ENCODE data around the gene GTF2F2.
"Not testable (repeated sequence)": the region's sequence is repeated elsewhere in the genome, so short reads cannot be mapped to it uniquely, and the experiment has no call there.

Gene GTF2F2

DNA sequence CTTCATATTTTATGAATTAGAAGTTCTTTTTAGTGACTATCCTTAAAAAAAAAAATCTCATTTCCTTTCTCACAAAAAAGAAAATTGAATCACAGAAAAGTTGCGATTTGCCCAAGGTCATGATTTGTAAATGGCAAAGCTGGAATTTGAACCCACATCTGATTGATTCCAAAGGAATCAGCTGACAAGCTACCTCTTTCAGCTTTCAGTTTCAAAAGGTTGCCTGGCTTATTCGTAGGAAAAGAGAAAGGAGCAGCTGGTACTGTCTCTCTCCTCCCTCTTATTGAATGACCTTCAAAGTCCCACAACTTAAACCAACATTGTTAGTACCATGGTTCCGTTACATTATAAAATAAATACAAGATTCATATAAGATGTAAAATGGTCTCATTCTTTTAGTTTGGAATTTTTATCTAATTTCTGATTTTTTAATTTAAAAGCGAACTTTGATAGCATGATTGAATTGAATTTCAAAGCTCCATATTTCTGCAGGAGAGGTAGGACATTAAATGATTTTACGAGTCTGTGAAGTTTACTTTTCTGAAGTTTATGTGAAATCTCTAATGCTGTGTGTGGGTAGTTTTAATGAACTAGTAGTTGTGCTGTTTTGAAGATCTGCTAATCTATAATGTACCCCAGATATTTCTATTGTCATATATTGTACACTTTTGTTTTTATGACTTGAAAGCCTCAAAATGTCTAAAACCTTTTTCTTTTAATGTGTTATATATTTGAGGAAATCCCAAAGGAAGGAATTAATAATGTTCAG, 99.0 kb downstream of the GTF2F2 start:
- no peak for DNase-seq

DNA sequence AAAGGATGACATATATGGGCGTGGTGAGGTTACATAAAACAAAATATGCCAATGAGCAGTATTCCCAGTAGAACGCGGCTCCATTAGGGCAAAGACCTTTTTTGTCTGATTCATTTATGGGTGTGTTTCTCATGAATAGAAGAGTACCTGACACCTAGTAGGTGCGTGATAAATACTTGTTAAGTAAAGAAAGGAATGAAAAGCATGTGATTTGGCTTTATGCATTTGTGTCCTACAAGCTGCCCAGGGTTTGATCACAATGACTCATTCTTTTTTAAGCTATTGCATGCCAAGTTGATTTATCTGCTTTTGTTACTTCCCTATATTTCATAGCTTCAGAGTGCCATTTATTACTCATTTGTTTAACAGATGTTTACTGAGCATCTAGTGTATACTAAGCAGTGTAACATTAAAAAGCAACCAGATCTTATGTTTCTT, 99.6 kb downstream of the GTF2F2 start:
- DNase-seq = no peak

DNA sequence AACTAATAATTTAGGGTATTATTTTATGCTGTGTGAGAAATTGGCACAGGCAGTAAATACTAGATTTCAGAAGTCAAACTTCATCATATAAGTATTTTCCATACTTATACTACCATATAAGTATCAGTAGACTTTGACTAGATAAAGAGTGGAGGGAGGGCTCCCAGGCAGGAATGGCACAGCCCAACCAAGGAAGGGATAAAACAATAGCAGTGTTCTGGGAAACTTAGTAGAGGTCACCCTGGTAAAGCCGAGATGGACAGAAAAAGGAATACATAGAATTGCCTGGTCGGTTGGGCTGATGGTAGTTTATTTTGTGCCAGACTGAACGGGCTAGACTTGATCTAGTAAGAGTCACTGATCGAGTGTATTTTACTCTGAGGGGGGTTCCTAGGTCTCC, 100.1 kb downstream of the GTF2F2 start:
- DNase-seq = no peak

DNA sequence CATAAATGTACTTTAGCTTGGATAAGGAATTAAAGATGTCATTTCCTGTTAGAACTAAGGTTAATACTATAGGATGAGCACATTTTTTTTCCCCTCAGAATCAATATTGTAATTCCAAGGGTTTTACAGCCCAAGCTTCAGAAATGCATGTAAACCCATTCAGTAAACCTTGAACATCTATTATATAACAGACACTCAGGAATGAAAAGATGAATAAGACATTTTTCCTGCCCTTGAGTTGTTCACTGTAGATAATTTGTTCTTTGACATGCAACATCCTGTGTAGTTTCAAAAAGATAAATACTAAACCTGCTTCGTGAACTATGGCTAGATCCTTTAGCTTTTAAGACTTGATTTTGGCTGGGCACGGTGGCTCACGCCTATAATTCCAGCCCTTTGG, 102.2 kb downstream of the GTF2F2 start:
- no peak for DNase-seq

DNA sequence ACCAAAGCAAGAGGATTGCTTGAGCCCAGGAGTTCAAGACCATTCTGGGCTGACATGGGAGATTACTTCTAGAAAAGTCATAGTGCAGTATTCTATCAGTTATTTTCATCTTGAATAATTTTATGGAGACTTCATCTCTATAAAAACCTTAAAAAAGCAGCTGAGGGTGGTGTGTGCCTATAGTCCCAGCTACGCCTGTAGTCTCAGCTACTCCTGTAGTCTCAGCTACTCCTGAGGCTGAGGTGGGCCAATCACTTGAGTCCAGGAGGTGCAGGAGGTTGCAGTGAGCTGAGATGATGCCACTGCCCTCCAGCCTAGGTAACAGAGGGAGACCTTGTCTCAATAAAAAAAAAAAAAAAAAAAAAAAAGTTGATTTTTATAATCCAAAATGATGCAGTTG, 102.6 kb downstream of the GTF2F2 start:
- no peak for DNase-seq

DNA sequence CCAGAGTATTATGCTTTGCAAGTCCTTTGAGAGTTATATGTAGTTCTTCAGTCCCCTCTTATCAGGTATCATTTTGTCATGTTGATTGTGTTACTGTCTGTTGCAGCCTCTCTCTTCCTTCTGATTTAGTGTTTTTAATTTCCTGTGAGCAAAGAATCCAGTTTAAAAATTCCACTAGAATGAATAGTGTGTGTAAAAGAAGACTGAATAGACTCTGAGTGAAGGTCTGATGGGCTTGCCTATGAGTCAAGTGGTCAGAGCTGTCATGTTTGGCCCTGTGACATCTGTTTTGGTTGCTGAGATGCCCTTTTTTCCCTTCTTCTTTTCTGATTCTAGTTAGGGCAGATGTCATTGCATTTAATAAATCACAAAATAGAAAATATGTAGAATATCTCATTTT, 103.9 kb downstream of the GTF2F2 start:
- DNase-seq = no peak

DNA sequence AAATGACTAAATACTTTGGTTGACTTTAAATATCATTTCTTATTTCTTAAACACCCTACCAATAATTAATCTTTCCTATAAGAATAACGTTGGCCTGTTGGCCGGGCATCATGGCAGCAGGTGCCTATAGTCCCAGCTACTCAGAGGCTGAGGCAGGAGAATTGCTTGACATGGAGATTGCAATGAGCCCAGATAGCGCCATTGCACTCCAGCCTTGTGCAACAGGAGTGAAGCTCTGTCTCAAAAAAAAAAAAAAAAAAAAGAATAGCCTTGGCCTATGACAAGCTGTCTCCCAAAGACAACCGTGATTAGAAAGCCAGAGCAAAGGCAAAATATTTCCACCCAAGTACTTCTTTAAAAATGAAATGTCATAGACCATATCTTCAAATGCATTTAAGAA, 105.1 kb downstream of the GTF2F2 start:
- DNase-seq = no peak

DNA sequence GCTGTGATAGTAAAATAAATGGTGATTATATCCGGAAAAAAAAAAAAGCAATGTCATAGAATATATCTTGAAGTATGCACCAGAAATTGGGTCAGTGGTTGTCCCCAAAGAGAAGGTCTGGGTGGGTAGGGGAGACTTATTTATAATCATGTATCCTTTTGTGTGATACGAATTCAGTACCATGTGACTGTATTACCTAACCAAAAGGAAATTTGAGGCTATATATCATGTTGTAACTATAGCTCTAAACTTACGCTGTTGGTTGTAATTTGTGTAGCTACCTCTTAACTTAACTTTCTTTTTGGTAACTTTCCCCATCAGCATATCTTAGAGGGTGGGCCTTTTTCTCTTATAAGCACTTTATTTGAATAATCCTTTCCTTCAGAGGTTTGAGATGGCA, 105.7 kb downstream of the GTF2F2 start:
- DNase-seq = no peak

DNA sequence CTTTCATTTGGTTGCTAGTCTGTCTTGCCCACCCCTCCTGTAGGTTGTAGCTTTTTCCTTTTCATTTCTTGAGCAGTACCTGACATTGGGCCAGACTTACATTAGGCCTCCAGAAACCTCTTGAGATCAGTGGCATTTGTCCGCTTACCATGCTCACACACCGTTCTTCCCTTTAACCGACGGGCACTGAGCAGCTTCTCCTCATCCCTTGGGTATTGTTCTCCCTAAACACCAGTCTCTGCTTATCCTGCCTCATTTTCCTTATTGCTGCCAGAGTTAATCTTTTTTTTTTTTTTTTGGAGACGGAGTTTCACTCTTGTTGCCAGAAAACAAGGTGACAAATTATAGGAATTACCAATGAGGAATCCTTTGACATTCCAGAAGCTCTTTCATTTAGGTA, 107.7 kb downstream of the GTF2F2 start:
- DNase-seq = no peak

DNA sequence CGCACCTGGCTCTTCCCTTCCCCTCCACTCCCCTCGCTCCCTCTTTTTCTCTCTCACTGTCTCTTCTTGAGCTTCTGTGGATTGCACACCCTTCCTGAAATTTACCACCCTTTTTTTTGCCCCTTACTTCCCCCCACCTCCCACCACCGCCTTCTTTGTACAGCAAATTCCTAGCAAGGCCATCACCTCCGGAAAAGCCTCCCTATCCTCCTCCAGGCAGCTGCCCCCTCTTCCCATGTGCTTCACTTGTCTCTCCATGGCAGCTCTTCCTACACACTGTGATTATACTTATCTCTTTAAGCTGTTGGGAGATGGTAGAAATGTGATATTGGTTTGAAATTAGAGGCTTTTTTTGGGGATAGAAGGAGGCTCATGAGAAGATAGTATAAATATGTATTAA, 108.9 kb downstream of the GTF2F2 start:
- DNase-seq = no peak

DNA sequence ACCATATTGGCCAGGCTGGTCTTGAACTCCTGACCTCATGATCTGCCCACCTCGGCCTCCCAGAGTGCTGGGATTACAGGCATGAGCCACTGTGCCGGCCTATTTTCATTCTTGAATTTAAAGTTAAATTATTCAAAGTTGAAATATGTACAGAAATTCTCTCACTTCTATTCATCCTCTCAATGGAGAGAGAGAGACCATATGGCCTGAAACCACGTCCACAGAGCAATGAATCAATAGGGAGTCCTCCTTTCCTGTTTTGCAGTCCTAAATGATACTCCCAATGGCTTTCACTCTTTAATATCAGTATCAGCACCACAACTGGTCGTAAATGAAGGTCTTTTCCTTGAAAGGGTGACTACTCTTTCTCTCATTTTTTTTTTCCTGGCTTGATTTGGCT, 111.0 kb downstream of the GTF2F2 start:
- DNase-seq = no peak

DNA sequence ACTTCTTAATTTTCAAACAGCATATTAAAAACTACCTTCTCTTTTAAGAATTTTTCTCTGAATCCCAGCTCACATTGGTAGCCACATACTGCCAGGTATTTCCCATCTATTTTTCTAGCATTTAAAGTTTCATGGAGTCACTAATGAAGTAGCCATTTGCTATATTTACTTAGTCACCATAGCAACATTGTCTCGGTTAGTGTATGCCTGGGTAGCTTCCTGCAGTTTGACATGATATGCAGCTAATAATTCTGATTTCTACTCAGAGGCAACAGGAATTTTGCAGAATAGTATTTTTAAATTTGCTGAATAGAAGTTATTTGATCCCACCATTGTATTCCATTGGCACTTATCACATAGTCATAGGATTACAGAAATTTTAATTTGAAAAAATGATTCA, 111.4 kb downstream of the GTF2F2 start:
- no peak for DNase-seq

DNA sequence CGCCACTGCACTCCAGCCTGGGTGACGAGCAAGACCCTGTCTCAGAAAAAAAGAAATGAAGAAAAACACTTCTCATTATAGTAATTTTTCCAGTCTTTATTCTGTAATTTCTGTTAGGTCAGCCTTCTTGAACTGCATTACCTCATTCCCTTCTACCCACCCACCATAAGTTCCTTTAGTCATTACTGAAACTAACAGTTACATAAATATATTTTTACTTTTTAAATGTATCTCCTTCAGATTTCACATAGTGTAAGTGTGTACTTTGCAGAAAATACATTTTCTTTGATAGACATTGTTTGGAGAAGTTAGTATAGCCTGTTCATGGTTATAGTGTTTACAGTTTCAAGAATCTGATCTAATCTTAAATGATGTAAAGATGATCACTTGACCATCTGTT, 112.3 kb downstream of the GTF2F2 start:
- DNase-seq = no peak

DNA sequence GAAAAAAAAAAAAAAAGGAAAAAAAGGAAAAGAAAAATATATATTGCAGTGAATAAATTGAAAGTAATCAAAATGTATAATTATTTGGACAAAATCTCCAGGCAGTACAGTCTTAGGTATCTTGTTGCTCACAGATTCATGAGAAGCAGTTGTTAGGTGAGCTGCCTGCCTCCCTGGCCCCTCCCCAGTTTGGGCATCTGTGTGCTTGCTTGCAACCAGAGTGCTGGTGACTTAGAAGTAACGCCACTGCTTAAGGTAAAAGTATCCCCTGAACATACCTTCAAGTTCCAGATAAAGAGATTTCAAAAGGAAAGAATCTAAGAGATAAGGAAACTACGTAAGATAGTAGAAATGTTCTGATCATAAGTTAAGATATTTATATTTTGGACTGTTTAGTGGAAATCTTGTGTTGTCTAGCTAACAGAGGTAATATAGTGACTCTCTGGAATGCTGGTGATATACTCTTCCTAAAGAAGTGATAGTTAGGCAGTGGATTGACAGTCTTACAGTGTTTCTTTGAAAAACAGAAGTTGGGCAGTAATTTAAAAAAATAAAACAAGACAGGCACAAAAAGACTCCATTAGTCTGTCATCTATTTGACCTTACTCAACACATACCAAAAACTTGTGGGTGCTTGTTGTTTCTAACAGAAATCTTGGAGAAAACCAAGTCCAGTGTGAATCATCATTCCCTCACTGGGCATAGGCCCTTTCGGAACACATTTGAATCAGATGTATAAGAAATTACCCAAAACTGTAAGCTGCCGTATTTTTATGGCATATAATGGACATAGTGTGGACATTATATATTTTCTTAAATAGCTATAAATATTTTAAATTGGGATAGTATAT, 118.9 kb downstream of the GTF2F2 start:
- no peak for DNase-seq

DNA sequence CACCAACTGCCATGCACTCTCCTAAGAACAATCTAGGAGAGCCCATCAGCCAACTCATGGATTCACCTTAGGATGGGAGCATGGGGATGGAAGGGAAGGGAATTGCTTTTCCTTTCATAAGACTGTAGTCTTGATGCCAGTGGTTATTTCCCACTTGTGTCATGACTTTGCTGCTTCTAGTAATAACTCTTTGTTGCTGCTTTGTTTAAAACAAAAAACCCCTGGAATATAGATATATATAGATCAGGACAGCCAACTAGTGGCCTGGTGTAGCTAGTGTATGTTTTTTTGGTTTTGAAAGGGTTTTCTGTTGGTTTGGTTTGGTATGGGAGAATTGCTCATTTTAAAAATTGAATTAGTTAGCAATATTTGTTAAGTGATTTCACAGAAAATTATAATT, 119.8 kb downstream of the GTF2F2 start:
- DNase-seq = no peak

DNA sequence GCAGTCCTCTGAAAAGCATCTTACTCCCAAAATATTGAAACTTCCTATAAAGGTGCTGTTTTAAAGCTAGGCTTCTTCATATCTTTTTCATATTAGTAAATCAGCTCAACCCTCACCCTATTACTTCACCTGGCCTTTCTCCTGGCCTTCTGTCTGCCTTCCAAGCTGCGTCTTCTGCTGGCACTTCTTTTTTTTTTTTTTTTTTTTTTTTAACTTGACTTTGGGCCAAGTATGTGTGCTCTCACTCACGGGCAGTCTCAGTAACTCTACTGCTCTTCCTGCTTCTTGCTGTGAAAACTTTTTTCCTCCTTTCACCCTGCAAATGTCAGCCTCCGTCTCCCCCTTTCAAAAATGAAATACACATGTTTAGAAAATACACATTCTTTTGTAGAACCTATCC, 121.8 kb downstream of the GTF2F2 start:
- no peak for DNase-seq

DNA sequence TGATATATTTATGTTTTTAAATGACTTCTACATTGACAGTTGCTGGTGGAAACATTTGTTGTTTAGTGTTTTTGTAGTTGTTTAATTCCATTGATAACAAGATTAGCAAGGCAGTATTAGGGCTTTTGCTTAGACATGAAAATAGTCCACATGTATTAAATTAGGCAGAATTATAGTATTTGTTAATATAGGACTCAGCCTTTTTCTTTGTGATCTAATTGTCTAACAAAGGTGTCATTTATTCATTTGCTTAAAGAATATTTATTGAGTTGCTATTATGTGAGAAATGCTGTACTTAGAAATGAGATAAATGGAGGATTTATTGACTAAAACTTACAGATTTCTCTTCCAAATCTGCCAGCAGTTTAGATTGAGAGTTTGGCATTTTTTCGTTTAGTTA, 122.2 kb downstream of the GTF2F2 start:
- no peak for DNase-seq

DNA sequence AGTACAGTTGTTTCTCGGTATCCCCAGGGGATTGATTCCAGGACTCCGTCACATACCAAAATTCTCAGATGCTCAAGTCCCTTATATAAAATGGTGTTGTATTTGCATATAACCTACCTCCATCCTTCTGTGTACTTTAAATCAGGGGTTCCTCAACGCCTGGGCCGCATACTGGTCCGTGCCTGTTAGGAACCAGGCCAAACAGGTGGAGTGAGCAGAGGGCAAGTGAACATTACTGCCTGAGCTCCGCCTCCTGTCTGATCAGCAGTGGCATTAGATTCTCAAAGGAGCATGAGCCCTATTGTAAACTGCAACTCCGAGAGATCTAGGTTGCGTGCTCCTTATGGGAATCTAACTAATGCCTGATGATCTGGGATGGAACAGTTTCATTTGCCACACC, 122.8 kb downstream of the GTF2F2 start:
- DNase-seq = no peak

DNA sequence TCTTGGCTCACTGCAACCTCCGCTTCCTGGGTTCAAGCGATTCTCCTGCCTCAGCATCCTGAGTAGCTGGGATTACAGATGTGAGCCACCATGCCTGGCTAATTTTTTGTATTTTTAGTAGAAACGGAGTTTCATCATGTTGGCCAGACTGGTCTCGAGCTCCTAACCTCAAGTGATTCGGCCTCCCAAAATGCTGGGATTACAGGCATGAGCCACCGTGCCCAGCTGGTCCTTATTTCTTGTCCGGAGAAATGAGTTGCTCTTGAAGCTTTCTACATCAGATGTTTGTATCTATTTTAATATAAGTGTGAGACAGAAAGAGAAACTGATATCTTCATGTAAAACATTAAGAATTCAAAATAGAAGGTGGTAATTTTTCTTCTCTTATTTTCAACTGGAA, 124.4 kb downstream of the GTF2F2 start:
- DNase-seq = not testable (repeated sequence)

DNA sequence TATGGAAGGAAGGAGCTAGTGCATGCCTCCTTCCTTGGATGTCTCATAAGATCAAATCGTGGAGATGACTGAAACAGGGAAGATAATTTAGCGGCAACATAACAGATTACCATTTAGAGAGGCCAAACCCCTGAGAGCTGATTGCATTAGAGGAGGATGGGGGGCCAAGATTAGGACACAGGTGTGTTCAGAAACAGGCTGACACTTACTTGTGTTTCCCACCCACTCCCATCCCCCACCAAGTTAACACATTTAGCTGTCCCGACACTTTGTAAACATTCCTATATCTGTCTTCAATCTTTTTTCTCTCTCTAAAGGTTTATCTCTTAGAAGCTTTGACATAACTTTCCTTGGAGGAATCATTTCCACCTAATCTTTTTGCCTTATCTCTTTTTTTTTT, 129.4 kb downstream of the GTF2F2 start:
- no peak for DNase-seq

DNA sequence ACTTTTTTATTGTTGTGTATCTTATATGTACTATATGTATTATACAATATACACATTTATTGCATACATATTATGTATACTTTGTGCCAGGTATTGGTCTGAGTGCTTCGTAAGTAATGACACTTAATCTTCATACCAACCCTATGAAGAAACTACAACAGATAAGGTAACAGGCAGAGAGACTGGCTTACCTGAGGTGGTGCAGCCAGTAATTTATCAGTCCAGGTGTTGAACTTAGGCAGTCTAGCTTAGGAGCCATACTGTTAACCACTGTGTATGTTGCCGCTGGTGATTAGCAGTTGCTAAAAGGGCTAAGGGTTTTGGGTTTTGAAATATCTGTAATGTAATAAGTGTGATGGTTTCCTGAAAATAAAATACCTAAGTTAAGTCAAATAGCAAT, 134.1 kb downstream of the GTF2F2 start:
- no peak for DNase-seq

DNA sequence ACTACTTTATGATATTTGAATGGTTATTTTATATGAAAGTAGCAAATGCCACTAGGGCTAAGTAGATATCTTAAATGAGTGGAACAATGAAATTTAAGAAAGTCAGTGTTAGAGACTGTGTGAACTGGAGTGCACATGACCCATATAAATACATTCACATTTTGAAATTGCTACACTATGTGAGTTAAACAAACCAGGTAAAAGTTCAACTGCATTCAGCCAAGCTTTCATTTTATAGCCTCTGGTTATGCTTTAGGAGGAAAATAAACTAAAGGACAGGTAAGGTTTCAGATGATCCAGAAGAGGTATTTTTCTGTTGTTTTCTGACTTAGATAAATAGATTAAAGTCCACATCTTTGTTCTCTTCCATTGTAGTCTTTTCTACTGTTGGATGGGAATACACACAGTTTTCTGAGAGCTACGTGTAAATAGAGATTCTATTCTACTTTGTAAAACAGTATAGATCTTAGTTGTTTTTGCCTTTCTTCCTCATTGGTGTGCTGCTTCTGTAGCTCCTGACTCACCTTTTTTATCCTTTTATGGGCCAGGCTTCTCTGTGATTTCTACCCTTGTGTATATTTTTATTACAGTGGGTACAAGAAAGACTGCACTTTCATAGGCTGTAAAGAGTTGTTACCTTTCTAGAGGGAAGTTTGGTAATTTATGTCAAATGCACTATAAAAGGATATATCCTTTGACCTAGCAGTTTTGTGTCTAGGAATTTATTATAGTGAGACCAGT, 135.1 kb downstream of the GTF2F2 start:
- DNase-seq = no peak

DNA sequence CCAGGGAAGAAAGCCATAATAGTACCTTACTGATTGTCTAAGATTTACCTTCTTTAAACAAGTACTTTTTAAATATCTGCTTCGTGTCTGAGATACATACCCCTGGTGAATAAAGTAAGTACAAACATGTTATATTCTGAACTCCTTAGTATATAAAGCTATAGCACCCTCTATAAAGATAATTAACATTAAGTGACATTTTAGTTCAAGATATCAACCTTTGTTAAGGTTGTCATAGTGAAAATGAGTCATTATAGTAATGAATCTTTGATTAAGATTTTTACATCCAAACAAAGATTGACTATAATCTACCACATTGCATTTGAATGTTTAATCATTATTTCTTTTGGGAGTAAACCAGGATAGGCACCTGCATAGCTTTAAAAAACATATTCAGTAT, 135.9 kb downstream of the GTF2F2 start:
- DNase-seq = no peak

Data from activated CD8-positive, alpha-beta memory T cell treated with anti-CD3 and anti-CD28 coated beads, Interleukin-2, amount 50 U/mL, for 4 hours (primary cell).